ENCODE results near the gene ATG2B.

- TF ChIP-seq CTCF (IDR thresholded peaks at IDR 0.05): no peak
- no peak for TF ChIP-seq EZH2 (IDR thresholded peaks at IDR 0.05; ENCODE audit: borderline replicate concordance, insufficient read depth, low read depth, low read length, poor library complexity, severe bottlenecking)
Observed at GRCh38 chr14:96287856-96288255, 75.3 kb downstream of the ATG2B start.
